ENCODE measurements around the gene PRKAG2.

PRKAG2 gene

DNA sequence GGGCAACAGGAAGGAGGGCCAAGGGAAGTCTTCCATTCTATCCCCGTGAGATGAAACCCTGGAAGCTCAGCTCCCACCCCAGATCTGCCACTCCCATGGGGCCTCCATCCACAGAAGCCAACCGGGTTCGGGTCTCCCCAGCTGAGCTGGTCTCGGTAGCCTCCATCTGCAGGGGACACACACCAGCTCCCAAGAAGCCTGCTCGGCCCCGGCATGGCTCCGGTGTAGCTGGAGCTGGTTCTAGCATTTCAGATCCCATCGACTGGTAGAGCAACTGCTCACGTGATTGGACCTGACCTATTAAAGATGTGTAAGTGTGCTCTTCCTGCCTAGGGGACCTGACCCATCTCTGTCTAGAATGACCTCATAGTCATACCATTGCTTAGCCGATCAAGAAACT is 138.0 kb downstream of the PRKAG2 start:
- DNase-seq, result no peak

DNA sequence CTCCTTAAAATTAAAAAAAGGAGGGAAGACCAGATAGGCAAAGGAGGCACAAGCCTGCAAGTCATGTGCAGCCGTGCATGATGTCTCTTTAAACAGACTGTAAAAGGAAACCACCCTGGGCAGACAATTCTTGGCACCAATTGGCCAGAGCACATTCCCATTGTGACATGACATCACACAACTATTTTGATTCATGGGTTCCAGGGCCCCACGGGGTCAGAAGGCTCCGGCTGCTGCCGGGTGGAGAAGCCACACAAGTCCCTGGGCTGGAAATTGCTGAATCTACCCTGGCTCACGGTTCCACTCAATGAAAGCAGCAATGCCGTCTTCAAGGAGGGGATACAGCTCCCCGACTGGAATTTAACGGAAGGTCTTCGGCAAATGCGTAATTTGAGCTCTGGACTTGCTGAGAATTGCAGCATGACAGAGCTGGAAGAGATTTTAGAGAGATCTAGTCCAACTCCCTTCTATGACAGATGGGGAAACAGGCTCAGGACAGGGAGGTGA is 140.5 kb downstream of the PRKAG2 start:
- peak; percentile 76 for DNase-seq

DNA sequence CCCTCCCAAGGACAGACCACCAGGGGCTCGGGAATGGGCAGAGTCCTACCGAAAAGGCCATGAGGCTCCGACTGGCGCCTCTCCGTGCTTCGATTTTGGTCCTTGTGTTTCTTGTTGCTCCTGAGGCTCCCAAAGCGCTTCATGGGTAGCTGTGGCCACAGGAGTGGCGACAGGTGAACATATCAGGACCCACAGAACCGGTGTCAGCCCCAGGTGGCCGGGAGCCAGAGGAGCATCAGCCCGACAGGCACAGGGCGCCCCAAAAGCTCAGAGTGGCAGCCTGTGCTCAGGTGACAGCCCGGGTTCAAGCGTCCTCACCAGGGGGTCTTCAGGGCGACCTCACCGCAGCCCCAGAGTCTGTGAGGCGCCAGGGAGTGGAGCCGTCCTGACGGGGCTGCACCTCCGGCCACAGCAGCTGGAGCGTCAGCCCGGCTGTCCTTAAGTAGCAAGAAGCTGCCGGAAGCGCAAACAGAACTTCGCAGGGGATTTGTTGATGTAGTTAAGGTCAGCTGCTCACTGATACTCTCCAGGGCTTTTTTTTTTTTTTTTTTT is 141.0 kb downstream of the PRKAG2 start:
- DNase-seq, result no peak

DNA sequence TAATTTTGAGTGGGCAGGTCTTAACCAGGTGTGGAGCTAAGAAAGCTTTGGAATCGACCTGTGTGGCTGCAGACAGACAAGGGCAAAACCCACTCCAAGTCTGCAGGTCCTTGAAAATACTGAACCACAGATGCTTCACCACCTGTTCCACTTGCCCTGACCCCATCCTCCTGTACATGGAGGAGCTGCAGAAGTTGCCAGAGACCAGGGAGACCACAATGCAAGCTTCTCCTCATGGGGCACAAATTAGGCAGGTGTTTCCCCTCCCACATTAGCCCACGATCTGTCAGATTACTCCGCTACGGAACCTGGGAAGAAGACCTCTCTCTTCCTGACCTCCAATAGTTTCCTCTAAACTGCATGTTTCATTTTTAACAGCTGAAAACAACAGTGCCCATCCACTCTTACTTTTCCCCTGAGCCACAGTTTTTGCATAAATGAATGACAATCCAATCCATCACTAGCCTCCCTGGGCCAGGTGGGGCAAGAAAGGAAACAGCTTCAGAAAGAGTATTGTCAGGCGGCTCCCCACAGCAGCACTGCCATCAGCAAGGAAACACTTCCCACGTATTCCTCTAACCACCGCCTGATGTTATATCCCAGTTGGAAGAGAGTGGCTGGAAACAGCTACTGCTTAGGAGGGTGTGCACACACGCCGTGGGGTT is 141.6 kb downstream of the PRKAG2 start:
- DNase-seq, result no peak

DNA sequence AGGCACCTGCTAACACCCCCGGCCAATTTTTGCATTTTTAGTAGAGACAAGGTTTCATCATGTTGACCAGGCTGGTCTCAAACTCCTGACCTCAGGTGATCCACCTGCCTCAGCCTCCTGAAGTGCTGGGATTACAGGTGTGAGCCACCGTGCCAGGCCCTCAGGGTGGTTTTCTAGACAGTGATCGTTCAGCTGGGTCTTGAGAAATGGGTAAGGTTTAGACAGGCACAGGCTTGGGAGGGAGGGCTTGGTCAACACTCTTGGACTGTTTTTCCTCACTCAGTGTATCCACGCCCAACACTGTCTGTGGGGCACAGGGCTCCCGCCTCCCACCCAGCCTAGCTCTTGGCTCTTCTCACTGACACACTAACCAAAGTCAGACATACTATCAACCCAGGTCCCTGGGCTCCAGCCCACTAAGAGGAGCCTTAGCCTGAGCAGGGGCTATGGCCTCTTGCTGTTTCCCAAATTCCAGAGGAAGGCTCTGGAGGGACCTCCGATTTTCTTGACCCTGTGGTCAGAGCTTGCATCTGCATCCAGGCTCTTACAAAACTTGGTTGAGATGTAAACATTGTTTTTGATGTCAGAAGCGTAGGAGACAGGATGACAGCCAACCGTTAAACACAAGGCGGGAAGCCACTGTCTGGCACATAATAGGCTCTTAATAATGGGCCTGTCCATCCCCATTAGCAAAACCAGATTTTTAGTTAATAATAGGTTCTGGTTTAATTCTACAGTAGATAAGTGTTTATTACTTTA is 143.9 kb downstream of the PRKAG2 start:
- no peak for DNase-seq

DNA sequence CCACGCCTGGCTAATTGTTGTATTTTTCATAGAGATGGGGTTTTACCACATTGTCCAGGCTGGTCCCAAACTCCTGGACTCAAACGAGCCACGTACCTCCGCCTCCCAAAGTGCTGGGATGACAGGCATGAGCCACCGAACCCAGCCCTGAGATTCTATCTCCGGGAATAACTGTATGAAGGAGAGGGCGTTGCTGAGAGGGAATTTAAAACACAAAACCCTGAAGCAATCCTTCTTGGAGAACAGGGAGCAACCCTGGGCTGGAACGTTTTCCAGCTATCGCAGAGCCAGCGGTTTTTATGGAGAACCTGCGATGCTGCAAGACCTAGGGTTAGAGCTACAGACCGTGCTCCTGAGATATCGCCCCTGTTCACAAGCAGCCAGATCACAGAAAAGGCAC is 144.6 kb downstream of the PRKAG2 start:
- DNase-seq, result no peak

DNA sequence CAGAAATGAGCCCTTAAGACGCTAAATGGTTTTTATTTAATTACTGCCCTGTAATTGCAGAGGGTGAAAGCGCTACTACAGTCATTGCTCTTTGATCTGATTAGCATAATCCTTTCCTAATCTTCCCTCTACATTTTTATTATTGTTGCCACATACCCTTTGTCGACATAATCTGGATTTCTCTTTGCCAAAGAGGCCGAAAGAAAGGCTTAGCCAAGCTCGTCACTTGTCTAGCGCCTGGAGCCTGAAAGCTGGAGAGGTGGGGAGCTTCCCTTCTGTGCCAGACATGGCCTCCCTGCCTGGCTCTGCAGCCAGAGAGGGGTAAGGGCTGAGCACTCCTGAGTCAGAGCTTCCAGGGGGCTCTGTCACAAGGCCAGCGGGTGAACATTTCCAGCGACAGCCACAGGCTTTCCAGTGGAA is 145.9 kb downstream of the PRKAG2 start:
- DNase-seq, result no peak

DNA sequence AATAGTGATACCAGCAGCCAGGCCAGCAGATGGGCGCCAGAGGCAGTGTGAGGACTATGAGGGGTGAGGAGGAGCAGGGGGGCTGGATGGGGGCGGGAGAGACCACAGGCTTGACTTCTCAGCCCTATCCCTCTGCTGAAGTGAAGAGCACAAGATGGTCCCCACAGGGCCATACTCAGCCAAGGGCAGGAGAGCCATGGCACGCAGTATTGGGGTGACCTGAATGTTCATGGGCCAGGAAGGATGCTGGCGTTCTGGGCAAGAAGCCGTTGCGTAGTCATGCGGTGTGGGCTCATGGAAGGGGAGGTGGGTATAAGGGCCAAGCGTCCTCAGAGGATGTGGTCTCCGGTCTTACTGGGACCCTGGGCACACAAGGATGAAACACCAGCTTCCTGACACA is 146.3 kb downstream of the PRKAG2 start:
- no peak for DNase-seq

DNA sequence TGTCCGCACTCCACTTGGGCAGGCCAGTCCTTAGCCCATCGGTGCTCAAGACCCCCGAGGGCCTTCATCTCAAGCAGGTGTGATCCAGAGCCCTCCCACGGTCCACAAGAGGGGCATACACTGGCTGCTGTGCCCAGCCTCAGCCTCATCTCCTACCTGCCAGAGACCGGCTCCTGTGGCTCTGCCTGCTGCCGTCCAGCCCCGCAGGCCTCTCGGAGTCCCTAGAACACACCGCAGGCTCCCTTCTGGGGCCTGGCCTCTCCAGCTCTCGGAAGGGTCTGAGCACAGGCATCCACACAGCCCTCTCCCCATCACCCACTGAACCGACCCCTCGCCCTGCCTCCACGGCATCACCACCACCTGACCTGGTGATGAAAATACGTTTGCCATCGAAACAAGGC is 147.4 kb downstream of the PRKAG2 start:
- DNase-seq, result no peak

DNA sequence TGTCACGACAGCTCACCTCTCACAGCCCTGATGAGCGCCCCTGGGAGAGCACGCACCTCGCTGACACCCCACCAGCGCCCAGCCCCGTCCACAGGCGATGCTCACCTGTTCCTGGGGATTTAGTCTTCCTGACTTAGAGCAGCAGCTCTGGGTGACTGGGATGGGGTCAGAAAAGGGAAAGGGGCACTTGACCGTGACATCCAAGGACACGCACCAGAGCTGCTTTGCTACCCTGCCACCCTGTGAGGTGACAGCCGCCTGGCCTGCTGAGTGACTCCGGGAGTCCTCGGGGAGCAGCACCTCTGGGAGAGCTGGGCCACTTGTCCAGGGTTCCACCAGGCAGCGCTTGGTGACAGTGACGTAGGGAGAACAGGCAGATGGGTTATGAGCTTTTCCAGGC is 148.2 kb downstream of the PRKAG2 start:
- no peak for DNase-seq

DNA sequence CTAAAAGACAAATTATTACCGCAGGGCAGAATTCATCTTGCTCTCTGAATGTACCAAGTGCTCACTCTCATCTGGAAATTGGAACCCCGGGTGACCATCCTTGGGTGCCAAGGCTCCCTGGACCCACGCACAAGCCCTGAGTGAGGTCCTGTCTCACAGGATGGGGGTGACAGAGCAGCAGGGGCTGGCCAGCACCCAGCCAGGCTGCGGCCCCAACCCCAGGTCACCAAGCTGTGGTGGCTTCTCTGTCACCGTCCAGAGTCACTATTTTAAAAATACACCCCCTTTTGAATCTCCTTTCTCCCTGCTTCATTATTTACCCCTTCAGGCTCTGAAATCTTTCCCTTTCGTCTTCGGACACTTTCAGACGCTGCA is 148.6 kb downstream of the PRKAG2 start:
- no peak for DNase-seq

DNA sequence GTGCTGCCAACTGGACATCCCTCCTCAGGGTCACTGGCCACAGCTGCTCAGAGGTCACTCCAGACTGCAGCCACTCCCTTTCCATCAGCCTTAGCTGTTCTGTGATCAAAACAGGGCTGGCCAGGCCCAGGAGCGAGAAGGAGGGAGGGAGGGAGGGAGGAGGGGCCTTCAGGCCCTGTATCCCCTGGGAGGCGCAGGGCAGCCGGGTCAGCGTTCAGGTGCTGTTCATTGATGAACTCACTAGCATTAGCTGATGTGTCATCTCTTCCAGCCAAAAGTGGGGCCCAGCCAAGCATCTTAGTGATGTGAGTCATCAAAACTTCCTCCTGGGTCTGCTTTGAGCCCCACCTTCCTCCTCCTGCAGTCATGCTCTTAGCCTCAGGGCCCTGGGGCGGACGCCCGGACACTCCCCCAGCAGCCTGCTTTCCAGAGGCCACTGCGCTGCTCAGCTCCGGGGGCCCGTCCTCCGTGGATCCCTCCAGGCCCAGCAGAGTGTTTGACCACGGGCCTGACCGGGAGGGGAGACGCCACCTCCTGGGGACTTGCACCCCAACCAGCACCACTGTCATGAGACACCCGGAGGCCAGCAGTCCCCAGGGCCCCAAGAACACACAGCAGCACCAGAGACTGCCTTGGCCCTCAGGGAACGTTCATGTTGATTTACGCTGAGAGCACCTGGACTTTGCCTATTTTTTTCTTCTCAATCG is 149.2 kb downstream of the PRKAG2 start:
- DNase-seq, result peak; percentile 76

DNA sequence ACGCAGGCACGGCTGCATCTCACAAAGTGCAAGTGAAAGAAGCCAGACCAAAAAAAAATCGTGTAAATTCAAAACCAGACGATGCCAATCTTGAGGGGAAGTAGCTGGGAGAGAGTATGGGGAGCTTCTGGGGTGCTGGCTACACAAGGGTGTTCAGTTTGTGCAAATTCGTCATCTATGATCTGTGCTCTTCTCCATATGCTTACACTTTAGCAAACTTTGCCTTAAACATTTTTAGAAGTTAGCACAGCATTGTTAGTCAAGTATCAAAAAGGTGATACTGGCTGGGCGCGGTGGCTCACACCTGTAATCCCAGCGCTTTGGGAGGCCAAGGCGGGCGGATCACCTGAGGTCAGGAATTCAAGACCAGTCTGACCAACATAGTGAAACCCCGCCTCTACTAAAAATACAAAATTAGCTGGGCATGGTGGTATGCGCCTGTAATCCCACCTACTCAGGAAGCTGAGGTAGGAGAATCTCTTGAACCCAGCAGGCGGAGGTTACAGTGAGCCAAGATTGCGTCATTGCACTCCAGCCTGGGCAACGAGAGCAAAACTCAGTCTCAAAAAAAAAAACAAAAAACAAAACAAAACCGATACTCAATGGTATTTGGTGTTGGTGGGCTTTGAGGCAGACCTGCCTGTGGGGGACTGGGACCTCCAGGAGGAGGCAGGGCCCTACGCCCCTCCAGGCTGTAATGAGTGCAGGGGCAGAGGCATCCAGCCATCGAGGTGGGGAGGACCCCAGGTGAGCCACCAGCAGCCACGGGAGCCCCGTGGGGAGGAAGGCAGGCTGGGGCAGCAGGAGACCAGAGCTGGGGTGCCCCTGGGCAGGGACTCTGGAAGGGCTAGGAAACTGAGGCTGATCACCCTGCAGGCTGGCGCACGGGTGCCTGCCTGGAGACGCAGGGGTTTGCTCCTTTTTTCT is 150.0 kb downstream of the PRKAG2 start:
- DNase-seq, result no peak

DNA sequence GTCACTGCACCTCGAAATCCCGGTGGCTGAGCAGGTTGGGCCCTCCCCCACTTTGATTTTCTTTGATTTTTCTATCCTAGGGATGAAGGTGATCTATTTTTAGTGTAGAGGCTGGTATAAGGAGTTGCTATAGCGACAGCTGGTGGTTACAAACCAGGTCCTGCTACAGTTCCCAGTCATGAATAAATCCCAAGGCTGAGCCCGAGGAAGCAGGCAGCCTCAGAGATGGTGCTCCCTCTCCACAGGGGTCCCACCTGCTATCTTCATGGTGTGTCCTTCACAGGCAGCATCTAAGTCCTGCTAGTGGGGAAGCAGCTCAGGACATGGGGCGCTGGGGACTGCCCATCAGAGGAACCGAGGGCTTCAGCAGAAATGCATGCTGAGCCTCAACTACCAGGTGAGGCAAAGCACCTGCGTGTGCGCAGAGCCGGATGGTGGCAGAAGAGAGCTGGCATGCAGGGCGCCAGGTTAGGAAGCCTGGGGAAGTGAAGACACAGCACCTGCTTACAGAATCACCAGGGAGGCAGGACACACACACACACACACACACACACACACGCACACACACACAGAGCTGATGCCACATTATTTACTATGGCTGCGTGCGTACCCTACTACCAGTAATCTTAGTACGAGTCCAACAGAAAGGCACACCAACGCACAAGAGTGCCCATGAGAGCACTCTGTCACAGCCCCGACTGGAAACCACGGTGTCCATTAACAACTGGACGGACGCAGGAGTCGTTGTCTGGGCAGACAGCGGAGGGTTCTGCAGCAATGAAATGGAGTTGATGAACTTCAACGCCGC is 150.9 kb downstream of the PRKAG2 start:
- no peak for DNase-seq

DNA sequence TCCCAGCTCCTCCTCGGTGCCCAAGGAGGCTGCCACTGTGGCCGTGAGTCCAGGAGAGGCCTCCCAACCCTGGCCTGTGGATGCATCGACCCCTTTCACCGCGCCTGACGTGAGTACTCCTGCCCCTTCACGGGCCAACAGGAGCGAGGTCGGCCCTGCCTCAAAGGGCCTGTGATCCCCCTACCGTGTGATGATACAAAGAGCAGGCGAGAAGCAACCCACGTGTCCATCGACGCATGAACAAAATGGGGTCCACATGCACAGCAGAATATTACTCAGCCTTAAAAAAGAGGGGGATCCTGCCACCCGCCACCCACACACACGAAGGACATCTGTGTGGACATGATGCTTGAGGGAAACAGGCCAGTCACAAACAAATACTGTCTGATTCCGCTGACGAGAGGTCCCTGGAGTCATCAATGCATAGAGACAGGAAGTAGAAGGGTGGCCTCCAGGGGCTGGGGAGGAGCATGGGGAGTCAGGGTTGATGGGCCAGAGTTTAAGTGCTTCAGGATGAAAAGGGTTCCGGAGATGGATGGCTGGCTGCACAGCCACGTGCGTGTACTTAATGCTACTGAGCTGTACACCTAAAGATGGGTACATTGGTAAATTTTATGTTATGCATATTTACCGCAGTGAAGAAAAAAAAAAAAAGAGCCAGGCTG is 151.9 kb downstream of the PRKAG2 start:
- DNase-seq, result no peak

DNA sequence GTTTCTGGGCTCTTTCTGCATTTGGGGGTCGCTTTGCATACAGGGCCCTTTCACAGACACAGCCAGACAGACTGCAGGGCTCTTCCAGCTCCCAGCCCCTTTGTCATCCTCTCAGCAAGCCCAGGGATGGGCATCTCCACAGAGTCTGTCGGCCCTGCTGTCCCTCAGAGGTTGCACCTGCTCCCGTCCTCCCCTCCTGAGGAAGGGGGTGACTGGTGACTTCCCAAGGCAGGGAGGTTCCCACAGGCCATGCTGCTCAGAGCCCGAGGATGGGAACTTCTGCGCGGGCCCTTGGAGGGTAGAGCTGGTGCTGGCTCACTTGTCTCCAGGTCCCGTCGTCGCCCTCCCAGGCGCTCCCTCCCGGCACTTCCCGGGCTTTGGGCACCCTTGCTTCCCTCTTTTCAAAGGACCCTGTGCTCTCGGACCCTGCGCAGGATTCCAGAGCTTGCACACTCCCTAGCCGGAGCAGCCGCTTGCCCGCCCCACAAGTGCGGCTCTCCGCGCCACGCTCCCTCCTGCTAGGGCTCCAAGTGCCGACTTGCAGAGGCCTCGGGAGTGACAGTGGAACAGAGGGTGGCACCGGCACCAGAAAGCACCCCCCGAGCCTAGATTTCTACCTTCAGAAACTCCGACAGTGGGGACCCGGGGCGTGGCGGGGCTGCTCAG is 152.5 kb downstream of the PRKAG2 start:
- DNase-seq, result no peak

DNA sequence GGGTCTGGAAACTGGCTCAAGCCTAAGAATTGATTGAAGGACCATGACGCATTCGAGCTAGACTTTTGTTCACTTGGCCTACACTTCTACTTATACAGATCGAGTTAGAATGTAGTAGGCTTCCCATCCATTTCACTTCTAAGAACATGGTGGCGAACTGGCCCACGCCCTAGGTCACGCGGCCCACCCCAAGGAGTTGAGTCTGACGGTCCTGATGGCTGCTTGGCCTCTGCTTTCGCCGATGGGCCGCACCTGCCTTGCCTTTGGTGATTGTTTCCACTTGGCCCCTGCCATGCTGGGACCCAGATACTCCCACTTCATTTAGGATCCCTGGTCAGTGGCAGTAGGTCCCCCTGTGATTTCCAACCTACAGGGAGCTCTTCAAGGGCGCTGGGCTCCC is 153.6 kb downstream of the PRKAG2 start:
- DNase-seq, result no peak

DNA sequence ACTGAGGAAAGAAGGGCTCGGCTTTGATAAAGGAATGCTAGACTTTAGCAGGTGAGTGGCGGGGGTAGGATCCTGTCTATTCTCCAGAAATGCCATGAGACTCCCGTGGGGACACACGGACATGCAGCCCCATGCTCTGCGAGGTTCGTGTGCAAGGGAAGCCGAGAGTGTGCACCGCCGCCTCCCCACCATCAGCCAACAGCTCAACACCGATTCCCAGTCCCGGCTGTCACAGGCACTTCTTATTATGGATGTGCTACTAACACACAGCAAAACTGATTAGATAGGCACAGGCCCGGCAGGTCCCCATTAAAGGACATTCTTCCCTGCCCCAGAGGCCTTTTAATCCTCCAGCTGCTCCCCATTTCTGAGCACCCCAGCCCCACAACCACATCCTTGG is 154.4 kb downstream of the PRKAG2 start:
- DNase-seq, result no peak

DNA sequence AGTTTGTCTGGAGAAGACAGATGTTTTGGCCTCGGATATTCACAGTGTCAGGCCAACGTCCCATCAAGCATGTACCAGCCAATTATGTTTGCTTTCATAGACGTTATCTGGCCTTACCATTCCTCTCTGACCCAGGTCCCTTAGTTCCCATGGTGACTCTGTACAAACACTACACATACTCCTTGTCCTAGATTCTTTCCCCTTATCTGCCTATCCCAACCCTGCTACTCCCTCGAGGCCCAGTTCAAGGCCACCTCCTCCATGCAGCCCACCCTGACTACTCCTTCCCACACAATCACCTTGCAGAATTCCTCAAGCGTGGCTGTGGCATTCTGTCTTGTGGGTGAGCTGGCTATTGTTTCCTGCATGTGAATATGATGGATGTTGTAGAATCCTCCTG is 155.2 kb downstream of the PRKAG2 start:
- no peak for DNase-seq

DNA sequence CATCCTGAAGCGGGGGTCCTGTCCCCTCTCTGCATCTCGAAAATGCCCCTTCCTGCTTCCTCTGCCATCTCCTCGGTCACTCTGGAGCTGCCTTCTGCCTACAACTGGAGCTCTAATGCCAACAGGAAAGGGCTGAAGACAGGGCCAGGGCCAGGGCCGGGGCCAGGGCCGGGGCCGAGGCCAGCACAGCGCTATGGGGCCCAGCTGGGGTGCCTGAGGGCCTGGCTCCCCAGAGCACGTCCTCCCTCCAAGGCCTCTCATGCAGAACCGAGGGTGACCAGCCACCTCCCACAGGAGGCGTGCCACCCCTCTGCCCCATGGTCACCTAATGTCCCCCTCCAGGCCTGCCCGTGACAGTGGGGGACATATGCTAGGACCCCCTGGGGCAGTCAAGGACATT is 155.7 kb downstream of the PRKAG2 start:
- DNase-seq, result no peak

Data from right forelimb (tissue), 1 donor.